K562 (cell line): ENCODE data around the gene HOXB7. TPM values are rescaled to one million over a fixed set of nuclear protein-coding genes. Genes with fewer than 3 reads are reported as not detected.

Source experiments
- C11orf30 ChIP-seq: fragments of 450-650 bp; IDR thresholded peaks from 2 replicates; pipeline ENCODE4 v1.6.1; 2016; ENCODE audit warnings: low read depth, mild to moderate bottlenecking
- CCNT2 ChIP-seq: IDR thresholded peaks from 2 replicates; pipeline ENCODE4 v1.6.1; 2011; ENCODE audit warnings: borderline replicate concordance, low read depth, mild to moderate bottlenecking, moderate library complexity, mixed read lengths, low read length; ENCODE audit not compliant: insufficient read length; ENCODE audit errors: extremely low read depth
- CHD4 ChIP-seq: fragments of 200-600 bp; sonication (generic); IDR thresholded peaks from 3 replicates; pipeline ENCODE4 v1.6.1; 2012; ENCODE audit warnings: low read depth, mild to moderate bottlenecking, mixed read lengths, low read length, inconsistent platforms; ENCODE audit not compliant: insufficient read depth, insufficient replicate concordance, poor library complexity, severe bottlenecking
- CTCF ChIP-seq, 3 experiments: IDR thresholded peaks in 2 of 3; conservative IDR thresholded peaks in 1 of 3; 2 replicates each; pipeline ENCODE4 v1.5.1; 2011 to 2012; ENCODE audit warnings: low read length in 3 of 3, mild to moderate bottlenecking in 3 of 3, control low read depth in 2 of 3, improper control_type of control experiment in 1 of 3, inconsistent platforms in 1 of 3, low read depth in 1 of 3, mixed read lengths in 1 of 3, moderate library complexity in 1 of 3; ENCODE audit not compliant: insufficient read depth in 2 of 3
- ETV1 ChIP-seq: fragments of 450-650 bp; conservative IDR thresholded peaks from 2 replicates; pipeline ENCODE4 v1.6.1; 2016; ENCODE audit warnings: missing genetic modification characterization, control low read depth, low read depth, missing compliant biosample characterization
- FOXA3 ChIP-seq, 2 experiments: fragments of 450-650 bp in 1 of 2; sonication (generic) in 1 of 2; formaldehyde crosslinking; IDR thresholded peaks in 1 of 2; conservative IDR thresholded peaks in 1 of 2; 2 replicates each; pipeline versions ENCODE4 v1.4.0 to v1.8.0; 2020 to 2022; ENCODE audit warnings: mild to moderate bottlenecking in 2 of 2, missing genetic modification reagents in 1 of 2
- HEY1 ChIP-seq: fragments of 250-450 bp; sonication (Bioruptor Pico); IDR thresholded peaks from 2 replicates; pipeline ENCODE4 v1.5.0; 2020; ENCODE audit warnings: mild to moderate bottlenecking, moderate library complexity, borderline replicate concordance
- HNRNPLL ChIP-seq: fragments of 200-400 bp; formaldehyde crosslinking; IDR thresholded peaks from 2 replicates; pipeline ENCODE4 v1.6.1; 2017; ENCODE audit warnings: low read length, low read depth, mild to moderate bottlenecking; ENCODE audit not compliant: poor library complexity, severe bottlenecking
- MCM2 ChIP-seq: fragments of 450-650 bp; IDR thresholded peaks from 2 replicates; pipeline ENCODE4 v1.6.1; 2017; ENCODE audit warnings: low read depth, mild to moderate bottlenecking
- MYC ChIP-seq, 2 experiments: fragments of 250-450 bp in 1 of 2; sonication (Bioruptor Pico) in 1 of 2; IDR thresholded peaks; 2 replicates each; pipeline versions ENCODE4 v1.5.1 to v1.6.1; 2012 to 2021; ENCODE audit warnings: low read depth in 2 of 2, borderline replicate concordance in 1 of 2, improper control_type of control experiment in 1 of 2, low read length in 1 of 2, mild to moderate bottlenecking in 1 of 2, moderate library complexity in 1 of 2
- NBN ChIP-seq: fragments of 450-650 bp; IDR thresholded peaks from 2 replicates; pipeline ENCODE4 v1.6.1; 2016; ENCODE audit warnings: low read depth, mild to moderate bottlenecking
- NELFE ChIP-seq: IDR thresholded peaks from 2 replicates; pipeline ENCODE4 v1.6.1; 2011; ENCODE audit warnings: mild to moderate bottlenecking; ENCODE audit not compliant: insufficient read depth, insufficient read length
- NEUROD1 ChIP-seq: fragments of 150-350 bp; IDR thresholded peaks from 2 replicates; pipeline ENCODE4 v1.6.1; 2014; ENCODE audit warnings: borderline replicate concordance, low read length, low read depth; ENCODE audit not compliant: partially characterized antibody
- NFYB ChIP-seq: IDR thresholded peaks from 2 replicates; pipeline ENCODE4 v1.6.1; 2011; ENCODE audit warnings: mild to moderate bottlenecking, moderate library complexity; ENCODE audit not compliant: insufficient read length; ENCODE audit errors: extremely low read depth
- PHB2 ChIP-seq: fragments of 450-650 bp; IDR thresholded peaks from 2 replicates; pipeline ENCODE4 v1.6.1; 2017; ENCODE audit warnings: low read depth
- POLR2G ChIP-seq: fragments of 200-400 bp; formaldehyde crosslinking; IDR thresholded peaks from 2 replicates; pipeline ENCODE4 v1.6.1; 2017; ENCODE audit warnings: low read depth, mild to moderate bottlenecking, antibody characterized with exemption, low read length, moderate library complexity
- SMAD4 ChIP-seq: fragments of 250-450 bp; sonication (Bioruptor Pico); conservative IDR thresholded peaks from 2 replicates; pipeline ENCODE4 v1.8.0; 2021; ENCODE audit warnings: inconsistent platforms, mild to moderate bottlenecking, moderate library complexity
- TCF7 ChIP-seq: sonication (generic); IDR thresholded peaks from 2 replicates; pipeline ENCODE4 v1.6.1; 2016; ENCODE audit warnings: antibody characterized with exemption, borderline replicate concordance
- ZBTB12 ChIP-seq: fragments of 250-450 bp; sonication (Bioruptor Pico); IDR thresholded peaks from 2 replicates; pipeline ENCODE4 v1.4.0; 2020
- ZHX1 ChIP-seq: fragments of 150-350 bp; conservative IDR thresholded peaks from 2 replicates; pipeline ENCODE4 v1.6.1; 2014; ENCODE audit warnings: low read length
- polyA plus RNA-seq, 8 experiments: library from polyadenylated mRNA; depleted of rRNA in 4 of 8; stranded (reverse) in 5 of 8; unstranded in 3 of 8; fragments of >200 nt; fragmentation: Nextera tagmentation in 2 of 8; fragmentation: Illumina TruSeq in 1 of 8; extraction: Ambion mirVana in 2 of 8; extraction: Trizol in 1 of 8; gene quantifications; 2 replicates each; pipeline versions ENCODE4 v1.2.1 to v1.2.3, GENCODE V29; 2011 to 2014; ENCODE audit warnings: inconsistent platforms in 1 of 8, missing spikeins in 1 of 8
- total RNA-seq, 7 experiments: library from RNA; depleted of rRNA in 6 of 7; stranded (reverse); fragments of >200 nt in 6 of 7; fragmentation: Illumina TruSeq in 2 of 7; extraction: Trizol in 2 of 7; gene quantifications; 2 replicates each; pipeline versions ENCODE4 v1.2.1 to v1.2.3, GENCODE V29; 2011 to 2021; ENCODE audit warnings: low replicate concordance in 1 of 7

Gene HOXB7
- total and polyA plus RNA-seq, 9 of the 15 experiments (the other 6 are each of a cell fraction or from before 2014, with no cell fraction given), result 5.5 to 16.7 (median 8.3) TPM

- TF ChIP-seq MYC (IDR thresholded peaks at IDR 0.05; ENCODE audit: low read depth, low read length), result peak; percentile 28; the same call in 1 of the 2 replicates
- no peak for TF ChIP-seq MYC (CRISPR knock-in tag; IDR thresholded peaks at IDR 0.05; ENCODE audit: borderline replicate concordance, low read depth)
- TF ChIP-seq ZBTB12 (CRISPR knock-in tag), result no peak
- TF ChIP-seq HNRNPLL, result no peak
- peak; percentile 94 to 95 (median 94) for TF ChIP-seq CTCF (IDR thresholded peaks at IDR 0.05 in 2 of 3, conservative IDR thresholded peaks at IDR 0.05 in 1 of 3; ENCODE audit: insufficient read depth in 2 of 3, low read depth in 1 of 3, low read length in 3 of 3)
- no peak for TF ChIP-seq HEY1 (CRISPR knock-in tag)
- 0 out of 2 replicates have a peak, but pooled peaks have one; percentile 24 for TF ChIP-seq TCF7
- TF ChIP-seq NFYB, result no peak
- TF ChIP-seq NELFE, result no peak
- TF ChIP-seq NBN, result no peak
- TF ChIP-seq PHB2, result no peak
- TF ChIP-seq POLR2G, result no peak
- no peak for TF ChIP-seq C11orf30
- TF ChIP-seq CHD4, result no peak
- peak; percentile 52 for TF ChIP-seq CCNT2
- no peak for TF ChIP-seq ETV1 (tag)
- TF ChIP-seq ZHX1, result peak; percentile 93
- 0 out of 2 replicates have a peak, but pooled peaks have one; percentile 24 for TF ChIP-seq SMAD4 (CRISPR knock-in tag)
- TF ChIP-seq FOXA3 (CRISPR knock-in tag; conservative IDR thresholded peaks at IDR 0.05 in 1 of 2, IDR thresholded peaks at IDR 0.05 in 1 of 2), result no peak
- TF ChIP-seq MCM2, result no peak
- TF ChIP-seq NEUROD1, result no peak
Measured at GRCh38 chr17:48593840-48594537, 16.8 kb downstream of the HOXB7 start (continued).
